ENCODE results near the gene SMIM35. TPM values are rescaled to one million over a fixed set of nuclear protein-coding genes. Genes with fewer than 3 reads are reported as not detected.

Gene SMIM35
- total RNA-seq, 2 experiments from 2014 or later, result not detected

- no peak for DNase-seq
- peak overlapping the region; percentile 58 for H3K27ac Mint-ChIP-seq
- H3K4me3 Mint-ChIP-seq, result no peak overlapping the region
- H3K4me1 Mint-ChIP-seq (ENCODE audit: low read depth), result peaks cover 67% of the 10 kb centered on the region
- CTCF ChIA-PET, result interaction anchor here (0.7 to 10.2 kb wide), 10 partner anchors 9 to 243 kb away, joined by 3 to 230 read pairs (median 5); no protein-coding TSS in a partner anchor
- intact Hi-C loops (cut with micrococcal nuclease), result loop anchor here (10.0 kb wide), 1 partner anchor 626 kb away; no protein-coding TSS in a partner anchor
- H3K9me3 Mint-ChIP-seq, result no peaks in the 10 kb centered on the region
- H3K27me3 Mint-ChIP-seq (ENCODE audit: low read depth), result no peaks in the 10 kb centered on the region
- H3K36me3 Mint-ChIP-seq (ENCODE audit: low read depth), result no peaks in the 10 kb centered on the region
Observed at GRCh38 chr11:118050208-118050891, 36.4 kb downstream of the SMIM35 start.

- intact Hi-C loops (cut with micrococcal nuclease), result loop anchor here (5.0 to 10.0 kb wide), 4 partner anchors 168 to 817 kb away; partner anchors contain the start of genes KMT2A, PCSK7 and RNF214
- peak overlapping the region; percentile 58 for H3K27ac Mint-ChIP-seq
- H3K4me1 Mint-ChIP-seq (ENCODE audit: low read depth), result peaks cover 73% of the 10 kb centered on the region
- DNase-seq, result no peak
- H3K9me3 Mint-ChIP-seq, result no peaks in the 10 kb centered on the region
- no peak overlapping the region for H3K4me3 Mint-ChIP-seq
- H3K36me3 Mint-ChIP-seq (ENCODE audit: low read depth), result no peaks in the 10 kb centered on the region
- H3K27me3 Mint-ChIP-seq (ENCODE audit: low read depth), result no peaks in the 10 kb centered on the region
- CTCF ChIA-PET, result interaction anchor here (1.0 to 10.2 kb wide), 5 partner anchors 102 to 242 kb away, joined by 3 to 230 read pairs (median 5); no protein-coding TSS in a partner anchor
Observed at GRCh38 chr11:118049771-118050170, 37.0 kb downstream of the SMIM35 start.

- H3K36me3 Mint-ChIP-seq (ENCODE audit: low read depth), result no peaks in the 10 kb centered on the region
- peaks cover 80% of the 10 kb centered on the region for H3K4me1 Mint-ChIP-seq (ENCODE audit: low read depth)
- H3K9me3 Mint-ChIP-seq, result no peaks in the 10 kb centered on the region
- CTCF ChIA-PET, result interaction anchor here (0.6 to 1.5 kb wide), 9 partner anchors 63 to 241 kb away, joined by 3 to 5 read pairs (median 4); partner anchors contain the start of gene IL10RA
- H3K27ac Mint-ChIP-seq, result no peak overlapping the region
- intact Hi-C loops (cut with micrococcal nuclease), result loop anchor here (5.0 kb wide), 3 partner anchors 169 to 816 kb away; partner anchors contain the start of genes KMT2A, PCSK7 and RNF214
- H3K4me3 Mint-ChIP-seq, result no peak overlapping the region
- no peaks in the 10 kb centered on the region for H3K27me3 Mint-ChIP-seq (ENCODE audit: low read depth)
- DNase-seq, result peak; percentile 26
Observed at GRCh38 chr11:118048472-118049370, 38.0 kb downstream of the SMIM35 start.

DNA sequence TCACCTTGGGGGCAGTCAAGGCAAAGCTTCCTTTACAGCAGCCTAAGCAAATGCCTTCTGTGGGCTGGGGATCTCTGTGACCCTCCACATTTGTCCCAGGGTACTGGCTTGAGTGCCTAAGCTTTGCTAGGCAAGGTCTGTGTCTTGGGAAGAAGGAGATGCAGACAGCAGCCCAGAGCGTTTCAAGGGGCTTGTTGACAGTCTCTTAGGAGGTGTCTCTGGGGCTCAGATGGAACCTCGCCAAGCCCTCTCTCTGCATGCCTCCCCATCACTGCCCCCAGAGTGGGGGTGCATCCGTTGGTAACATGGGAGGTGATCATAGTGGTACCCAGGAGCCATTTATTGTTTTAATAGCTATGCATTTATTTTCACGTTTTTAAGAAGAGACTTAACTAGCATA lies 39.0 kb downstream of the SMIM35 start:
- CTCF ChIA-PET, result interaction anchor here (0.6 to 1.5 kb wide), 5 partner anchors 62 to 203 kb away, joined by 4 to 7 read pairs (median 4); partner anchors contain the start of gene IL10RA
- H3K9me3 Mint-ChIP-seq, result no peaks in the 10 kb centered on the region
- intact Hi-C loops (cut with micrococcal nuclease), result loop anchor here (5.0 kb wide), 3 partner anchors 170 to 815 kb away; partner anchors contain the start of genes KMT2A, PCSK7 and RNF214
- no peak for DNase-seq
- no peak overlapping the region for H3K27ac Mint-ChIP-seq
- H3K27me3 Mint-ChIP-seq (ENCODE audit: low read depth), result no peaks in the 10 kb centered on the region
- H3K4me1 Mint-ChIP-seq (ENCODE audit: low read depth), result peaks cover 81% of the 10 kb centered on the region
- H3K36me3 Mint-ChIP-seq (ENCODE audit: low read depth), result no peaks in the 10 kb centered on the region
- H3K4me3 Mint-ChIP-seq, result no peak overlapping the region

- peak; percentile 30 for DNase-seq
- Mint-ChIP-seq H3K9me3 (no peaks in the 10 kb centered on the region), H3K4me3 (no peak overlapping the region), H3K36me3 (ENCODE audit: low read depth) (no peaks in the 10 kb centered on the region), H3K27me3 (ENCODE audit: low read depth) (no peaks in the 10 kb centered on the region), H3K4me1 (ENCODE audit: low read depth) (peaks cover 81% of the 10 kb centered on the region), H3K27ac (peak overlapping the region; percentile 63)
- CTCF ChIA-PET, result interaction anchor here (0.6 to 2.2 kb wide), 6 partner anchors 61 to 203 kb away, joined by 4 to 10 read pairs (median 4); partner anchors contain the start of gene IL10RA
- intact Hi-C loops (cut with micrococcal nuclease), result loop anchor here (1.0 to 5.0 kb wide), 10 partner anchors 18 to 815 kb away; partner anchors contain the start of genes KMT2A, PCSK7 and RNF214
Observed at GRCh38 chr11:118046964-118047700, 39.6 kb downstream of the SMIM35 start.

- DNase-seq, result peak; percentile 52
- peaks cover 78% of the 10 kb centered on the region for H3K4me1 Mint-ChIP-seq (ENCODE audit: low read depth)
- H3K36me3 Mint-ChIP-seq (ENCODE audit: low read depth), result no peaks in the 10 kb centered on the region
- no peaks in the 10 kb centered on the region for H3K27me3 Mint-ChIP-seq (ENCODE audit: low read depth)
- H3K9me3 Mint-ChIP-seq, result no peaks in the 10 kb centered on the region
- H3K27ac Mint-ChIP-seq, result peak overlapping the region; percentile 63
- CTCF ChIA-PET, result interaction anchor here (0.6 to 2.2 kb wide), 2 partner anchors 12 to 99 kb away, joined by 6 to 10 read pairs; no protein-coding TSS in a partner anchor
- intact Hi-C loops (cut with micrococcal nuclease), result loop anchor here (1.0 to 5.0 kb wide), 10 partner anchors 17 to 814 kb away; partner anchors contain the start of genes KMT2A, PCSK7 and RNF214
- H3K4me3 Mint-ChIP-seq, result no peak overlapping the region
Observed at GRCh38 chr11:118046051-118046963, 40.5 kb downstream of the SMIM35 start.

- H3K4me1 Mint-ChIP-seq (ENCODE audit: low read depth), result peaks cover 67% of the 10 kb centered on the region
Observed at GRCh38 chr11:118045191-118045590, 41.6 kb downstream of the SMIM35 start.

DNA sequence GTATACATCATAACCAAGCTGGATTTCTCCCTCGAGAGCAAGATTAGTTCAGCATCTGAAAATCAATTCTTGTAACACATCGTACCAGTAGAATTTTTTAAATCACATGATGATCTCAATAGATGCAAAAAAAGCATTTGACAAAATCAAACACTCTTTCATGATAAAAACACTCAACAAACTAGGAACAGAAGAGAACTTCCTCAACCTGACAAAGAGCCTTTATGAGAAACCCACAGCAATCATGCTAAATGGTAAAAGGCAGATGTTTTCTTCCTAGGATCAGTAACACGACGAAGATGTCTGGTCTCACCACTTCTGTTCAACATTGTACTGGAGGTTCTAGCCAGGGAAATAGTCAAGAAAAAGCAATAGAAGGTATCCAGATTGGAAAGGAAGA lies 44.0 kb downstream of the SMIM35 start:
- intact Hi-C loops (cut with micrococcal nuclease), result no loop called here
- CTCF ChIA-PET, result no interaction called here
- H3K9me3 Mint-ChIP-seq, result no peaks in the 10 kb centered on the region
- no peak overlapping the region for H3K27ac Mint-ChIP-seq
- H3K4me3 Mint-ChIP-seq, result no peak overlapping the region
- H3K27me3 Mint-ChIP-seq (ENCODE audit: low read depth), result no peaks in the 10 kb centered on the region
- no peak for DNase-seq
- no peaks in the 10 kb centered on the region for H3K36me3 Mint-ChIP-seq (ENCODE audit: low read depth)
- H3K4me1 Mint-ChIP-seq (ENCODE audit: low read depth), result peaks cover 56% of the 10 kb centered on the region

More at GRCh38 chr11:118045191-118045590, 41.6 kb downstream of the SMIM35 start:
- Mint-ChIP-seq H3K4me3 (no peak overlapping the region), H3K27ac (no peak overlapping the region), H3K9me3 (no peaks in the 10 kb centered on the region), H3K27me3 (ENCODE audit: low read depth) (no peaks in the 10 kb centered on the region), H3K36me3 (ENCODE audit: low read depth) (no peaks in the 10 kb centered on the region)
- intact Hi-C loops (cut with micrococcal nuclease), result loop anchor here (5.0 kb wide), 3 partner anchors 172 to 813 kb away; partner anchors contain the start of genes KMT2A, PCSK7 and RNF214
- DNase-seq, result peak; percentile 35
- CTCF ChIA-PET, result interaction anchor here (0.6 to 2.2 kb wide), 4 partner anchors 8 to 236 kb away, joined by 3 to 10 read pairs (median 4); no protein-coding TSS in a partner anchor

- Mint-ChIP-seq H3K27me3 (ENCODE audit: low read depth) (no peaks in the 10 kb centered on the region), H3K4me3 (no peak overlapping the region), H3K9me3 (no peaks in the 10 kb centered on the region), H3K4me1 (ENCODE audit: low read depth) (peaks cover 52% of the 10 kb centered on the region), H3K36me3 (ENCODE audit: low read depth) (no peaks in the 10 kb centered on the region), H3K27ac (no peak overlapping the region)
- CTCF ChIA-PET, result interaction anchor here (0.6 to 3.3 kb wide), 5 partner anchors 10 to 211 kb away, joined by 3 to 16 read pairs (median 5); no protein-coding TSS in a partner anchor
- intact Hi-C loops (cut with micrococcal nuclease), result no loop called here
- DNase-seq, result no peak
Observed at GRCh38 chr11:118042141-118042540, 44.6 kb downstream of the SMIM35 start.

DNA sequence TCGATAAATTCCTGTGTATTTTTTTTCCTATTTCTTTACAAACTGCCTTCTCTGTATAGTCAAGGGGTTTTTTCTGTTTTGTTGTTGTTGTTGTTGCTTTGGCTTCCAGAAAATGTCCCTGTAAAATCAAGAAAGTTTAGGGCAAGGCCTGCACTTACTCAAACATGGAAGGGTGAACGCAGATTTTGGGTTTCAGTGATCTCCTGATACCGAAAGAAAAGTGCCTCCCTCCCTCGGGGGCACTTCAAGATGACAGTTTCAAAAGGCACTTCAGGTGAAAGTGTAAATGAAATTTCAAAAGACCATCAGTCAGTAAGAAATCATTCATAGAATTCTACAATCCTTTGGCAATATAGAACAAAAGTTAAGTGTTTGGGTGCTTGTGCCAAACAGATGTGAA lies 53.3 kb downstream of the SMIM35 start:
- CTCF ChIA-PET, result no interaction called here
- H3K4me1 Mint-ChIP-seq (ENCODE audit: low read depth), result peaks cover 7% of the 10 kb centered on the region
- no peak for DNase-seq
- no peak overlapping the region for H3K4me3 Mint-ChIP-seq
- intact Hi-C loops (cut with micrococcal nuclease), result no loop called here
- H3K27me3 Mint-ChIP-seq (ENCODE audit: low read depth), result no peaks in the 10 kb centered on the region
- no peaks in the 10 kb centered on the region for H3K36me3 Mint-ChIP-seq (ENCODE audit: low read depth)
- no peaks in the 10 kb centered on the region for H3K9me3 Mint-ChIP-seq
- no peak overlapping the region for H3K27ac Mint-ChIP-seq
